Small intestine (tissue), 7 donors: Measurements from ENCODE around the gene MMP1. TPM values are rescaled to one million over a fixed set of nuclear protein-coding genes. Genes with fewer than 3 reads are reported as not detected.

Experiments used
- DNase-seq, 2 donors: peaks; one replicate each; pipeline versions ENCODE4 v3.0.0 to v3.0.0-alpha.2; 2013
- FAIRE-seq: peaks from 2 replicates; lab custom pipeline; 2012; peaks lifted over from hg19 to GRCh38; lab: Jason Lieb, UNC
- H3K27ac ChIP-seq, 3 donors: one replicate each; pipeline ENCODE4 v1.5.1; 2013; ENCODE audit warnings: low read length in 2 of 3, mild to moderate bottlenecking in 2 of 3, control low read depth in 1 of 3, inconsistent platforms in 1 of 3, low read depth in 1 of 3, moderate library complexity in 1 of 3
- H3K27me3 ChIP-seq, 3 donors: one replicate each; pipeline ENCODE4 v1.6.1; 2013; ENCODE audit warnings: low read length in 3 of 3, inconsistent platforms in 1 of 3; ENCODE audit not compliant: control insufficient read depth in 3 of 3, insufficient read depth in 3 of 3
- H3K36me3 ChIP-seq, 3 donors: one replicate each; pipeline ENCODE4 v1.6.1; 2013; ENCODE audit warnings: low read length in 3 of 3, inconsistent platforms in 1 of 3, low read depth in 1 of 3, mild to moderate bottlenecking in 1 of 3, moderate library complexity in 1 of 3; ENCODE audit not compliant: control insufficient read depth in 3 of 3, insufficient read depth in 2 of 3
- H3K4me1 ChIP-seq, 3 donors: one replicate each; pipeline ENCODE4 v1.6.1; 2013; ENCODE audit warnings: low read length in 2 of 3, inconsistent platforms in 1 of 3, low read depth in 1 of 3, mild to moderate bottlenecking in 1 of 3, moderate library complexity in 1 of 3; ENCODE audit not compliant: control insufficient read depth in 3 of 3, insufficient read depth in 2 of 3
- H3K4me3 ChIP-seq, 3 donors: one replicate each; pipeline ENCODE4 v1.5.1; 2013; ENCODE audit warnings: low read length in 3 of 3, control low read depth in 1 of 3, inconsistent platforms in 1 of 3, low read depth in 1 of 3, mild to moderate bottlenecking in 1 of 3, moderate library complexity in 1 of 3
- H3K9me3 ChIP-seq, 2 donors: one replicate each; pipeline ENCODE4 v1.6.1; 2013; ENCODE audit warnings: low read depth in 1 of 2, low read length in 1 of 2; ENCODE audit not compliant: control insufficient read depth in 2 of 2, insufficient read depth in 1 of 2
- WGBS, 3 donors: extraction: QIAGEN DNeasy Blood & Tissue Kit; methylation state at CpG; one replicate each; pipeline ENCODE4 v1.1.7; 2013; 5-methylcytosine and 5-hydroxymethylcytosine counted together
- polyA plus RNA-seq, 4 donors: library from polyadenylated mRNA; stranded (reverse) in 3 of 4; unstranded in 1 of 4; fragments of 200-250 nt in 3 of 4; fragments of 120-200 nt in 1 of 4; gene quantifications; one replicate each; pipeline versions ENCODE4 v1.2.1 to v1.2.3, GENCODE V29; 2013
- donor health status: healthy with polysubstance abuse.
- donor health status: control.
- donor health status: control.
- donor health status: Bipolar disorder and iron deficiency.
- donor health status: healthy.

Gene MMP1
- polyA plus RNA-seq, 4 donors, result 0.45 to 63.4 (median 3.7) TPM

- Histone ChIP-seq H3K9me3 (no peaks in the 10 kb centered on the region), H3K4me3 (peak overlapping the region in 1 of 3 donors; percentile 10), H3K27me3 (no peaks in the 10 kb centered on the region), H3K36me3 (no peaks in the 10 kb centered on the region), H3K27ac (no peak overlapping the region), H3K4me1 (peaks cover 0 to 4% (median 0%) of the 10 kb centered on the region in 3 donors)
- DNase-seq (peak; percentile 38 to 49), FAIRE-seq (no peak)
- WGBS, 3 donors, result 36 to 71% (median 53%) methylated on average over 2 of the region's 2 CpGs
These were observed 35.8 kb upstream of the MMP1 start for GRCh38 chr11:102833731-102834130.

DNA sequence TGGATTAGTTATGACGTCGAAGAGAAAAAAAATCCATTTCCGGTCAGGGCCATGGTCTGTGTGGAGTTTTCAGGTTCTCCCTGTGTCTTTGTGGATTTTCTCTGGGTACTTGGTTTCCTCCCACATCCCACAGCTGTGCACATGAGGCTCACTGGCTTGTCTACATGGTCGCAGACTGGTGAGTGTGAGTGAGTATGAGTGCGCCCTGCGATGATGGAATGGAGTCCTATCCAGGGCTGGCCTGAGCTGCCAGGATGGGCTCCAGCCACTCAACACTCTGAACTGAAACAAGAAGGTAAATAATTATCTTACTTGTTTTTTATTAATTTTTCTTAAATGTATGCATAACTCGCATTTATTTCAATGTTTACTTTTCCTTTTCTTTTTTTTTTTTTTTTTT lies 34.7 kb upstream of the MMP1 start:
- Histone ChIP-seq H3K9me3 (no peaks in the 10 kb centered on the region), H3K4me1 (peaks cover 0 to 4% (median 0%) of the 10 kb centered on the region in 3 donors), H3K27ac (peak overlapping the region in 1 of 3 donors; percentile 84), H3K4me3 (peak overlapping the region in 2 of 3 donors; percentile 54 to 58), H3K27me3 (no peaks in the 10 kb centered on the region), H3K36me3 (no peaks in the 10 kb centered on the region)
- WGBS, 3 donors, result 50 to 79% (median 55%) methylated on average over 7 of the region's 7 CpGs
- DNase-seq (peak in 1 of 2 donors; percentile 24), FAIRE-seq (no peak)

GRCh38 chr11:102831489-102832440 lies 33.8 kb upstream of the MMP1 start:
- Histone ChIP-seq H3K27ac (peak overlapping the region; percentile 3 to 84 (median 6)), H3K4me3 (peak overlapping the region in 2 of 3 donors; percentile 54 to 58), H3K27me3 (no peaks in the 10 kb centered on the region), H3K4me1 (peaks cover 0 to 4% (median 0%) of the 10 kb centered on the region in 3 donors), H3K9me3 (peaks cover 0 to 1% of the 10 kb centered on the region in 2 donors), H3K36me3 (no peaks in the 10 kb centered on the region)
- DNase-seq (peak; percentile 77 to 83), FAIRE-seq (no peak)
- WGBS, 3 donors, result 26 to 43% (median 27%) methylated on average over 38 of the region's 38 CpGs

GRCh38 chr11:102831128-102831488 lies 33.1 kb upstream of the MMP1 start:
- Histone ChIP-seq H3K4me3 (no peak overlapping the region), H3K36me3 (no peaks in the 10 kb centered on the region), H3K27me3 (no peaks in the 10 kb centered on the region), H3K27ac (no peak overlapping the region), H3K9me3 (peaks cover 0 to 8% of the 10 kb centered on the region in 2 donors), H3K4me1 (peaks cover 0 to 4% (median 0%) of the 10 kb centered on the region in 3 donors)
- FAIRE-seq (peak; percentile 94), DNase-seq (no peak)
- WGBS, 3 donors, result 35 to 64% (median 48%) methylated on average over 2 of the region's 2 CpGs

DNA sequence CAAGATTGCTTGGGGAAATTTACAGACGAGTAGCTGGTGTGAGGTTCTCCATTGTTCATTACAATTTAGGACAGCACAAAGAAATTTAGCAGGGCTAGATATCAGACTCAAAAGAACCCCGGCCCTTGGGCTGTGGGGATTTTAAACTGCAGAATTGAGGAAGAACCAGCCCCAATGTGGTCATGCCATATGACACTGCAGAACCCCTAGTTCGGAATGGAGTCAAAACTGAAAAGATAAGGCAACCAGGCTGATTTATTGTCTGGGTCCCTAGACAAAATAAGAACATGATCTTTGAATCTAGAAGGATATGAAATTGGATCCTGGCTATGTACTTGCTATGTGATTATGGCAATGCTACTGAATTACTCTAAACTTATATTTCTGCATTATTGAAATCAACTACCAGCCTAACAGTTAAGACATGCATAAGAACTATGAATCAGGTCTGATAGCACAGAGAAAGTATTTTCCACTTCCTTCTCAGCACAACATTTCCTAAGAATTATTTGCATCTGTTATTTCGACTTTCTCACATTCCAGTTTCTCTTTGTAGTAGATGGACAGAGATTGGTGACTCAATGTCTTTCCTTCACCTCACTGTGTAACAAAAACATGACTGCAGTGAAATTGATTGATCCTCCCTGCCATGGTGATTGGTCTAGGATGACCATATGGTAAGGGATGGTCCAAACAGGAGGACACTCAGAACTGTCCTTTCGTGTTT lies 32.2 kb upstream of the MMP1 start:
- Histone ChIP-seq H3K4me1 (no peaks in the 10 kb centered on the region), H3K27me3 (no peaks in the 10 kb centered on the region), H3K4me3 (no peak overlapping the region), H3K9me3 (peaks cover 0 to 15% of the 10 kb centered on the region in 2 donors), H3K27ac (no peak overlapping the region), H3K36me3 (no peaks in the 10 kb centered on the region)
- 67 to 75% (median 72%) methylated on average over 5 of the region's 5 CpGs for WGBS, 3 donors
- FAIRE-seq (no peak), DNase-seq (no peak)

DNA sequence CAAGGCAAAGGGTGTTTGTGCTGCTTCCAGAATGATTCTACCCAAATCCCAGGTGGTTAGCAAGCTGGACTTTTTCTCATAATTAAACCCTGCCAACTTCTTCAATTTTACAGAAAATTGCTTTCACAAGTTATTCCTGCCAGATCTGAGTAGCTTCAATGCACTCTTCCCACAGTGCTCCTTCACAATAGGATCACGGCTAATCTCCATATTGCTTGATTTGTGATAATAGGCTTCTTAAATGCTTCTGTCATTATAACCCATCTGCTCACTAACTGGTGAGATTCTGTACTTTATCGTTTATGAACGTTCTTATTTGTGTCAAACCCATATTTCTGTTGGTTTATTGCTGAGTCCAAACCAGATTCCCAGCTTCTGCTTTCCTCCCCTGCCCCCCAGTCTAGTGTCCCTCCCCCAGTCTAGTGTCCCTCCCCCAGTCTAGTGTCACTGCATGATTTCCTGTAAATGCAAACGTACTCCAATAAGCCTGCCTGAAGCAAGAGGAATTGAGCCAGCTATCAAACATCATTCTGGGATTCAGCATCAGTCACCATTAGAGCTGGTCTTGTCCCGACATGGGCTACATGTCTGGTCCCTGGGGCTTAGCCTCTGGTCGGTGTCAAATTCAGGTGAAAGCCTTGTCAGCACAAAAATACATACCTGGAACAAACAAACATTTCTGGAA lies 31.5 kb upstream of the MMP1 start:
- FAIRE-seq (no peak), DNase-seq (no peak)
- Histone ChIP-seq H3K27ac (no peak overlapping the region), H3K4me3 (no peak overlapping the region), H3K4me1 (no peaks in the 10 kb centered on the region), H3K36me3 (no peaks in the 10 kb centered on the region), H3K9me3 (peaks cover 0 to 18% of the 10 kb centered on the region in 2 donors), H3K27me3 (no peaks in the 10 kb centered on the region)
- 69 to 75% (median 71%) methylated on average over 6 of the region's 6 CpGs for WGBS, 3 donors

DNA sequence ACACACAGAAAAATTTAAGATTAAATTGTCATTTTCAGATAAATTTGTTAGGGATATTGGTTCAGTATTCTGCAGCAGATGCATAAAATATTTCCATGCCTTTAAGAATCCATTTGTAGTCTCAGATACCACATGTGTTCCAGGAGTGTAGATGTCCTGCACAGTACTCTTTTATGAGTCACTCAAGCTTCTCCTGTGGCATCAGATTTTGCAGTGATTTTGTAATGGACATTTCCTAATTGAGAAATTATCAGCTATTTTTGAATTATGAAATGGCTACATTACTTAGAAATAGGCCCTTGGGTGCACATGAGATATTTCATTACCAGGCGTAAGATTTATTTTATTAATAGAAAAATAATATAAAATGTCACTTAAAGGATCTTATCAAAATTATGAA lies 26.6 kb upstream of the MMP1 start:
- no peak for FAIRE-seq
- Histone ChIP-seq H3K27me3 (no peaks in the 10 kb centered on the region), H3K27ac (no peak overlapping the region), H3K4me3 (no peak overlapping the region), H3K9me3 (peaks cover 0 to 18% of the 10 kb centered on the region in 2 donors), H3K4me1 (no peaks in the 10 kb centered on the region), H3K36me3 (no peaks in the 10 kb centered on the region)
- no peak for DNase-seq
- 97 to 100% (median 98%) methylated on average over 1 of the region's 1 CpG for WGBS, 3 donors

DNA sequence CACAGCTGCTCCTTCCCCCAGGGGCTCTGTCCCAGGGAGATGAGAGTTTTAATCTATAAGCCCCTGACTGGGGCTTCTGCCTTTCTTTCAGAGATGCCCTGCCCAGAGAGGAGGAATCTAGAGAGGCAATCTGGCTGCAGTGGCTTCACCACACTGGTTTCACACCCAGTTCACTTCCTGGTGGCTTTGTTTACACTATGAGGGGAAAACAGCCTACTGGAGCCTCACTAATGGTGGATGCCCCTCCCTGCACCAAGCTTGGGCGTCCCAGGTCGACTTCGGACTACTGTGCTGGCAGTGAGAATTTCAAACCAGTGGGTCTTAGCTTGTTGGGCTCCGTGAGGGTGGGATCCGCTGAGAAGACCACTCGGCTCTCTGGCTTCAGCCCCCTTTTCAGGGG lies 21.5 kb upstream of the MMP1 start:
- FAIRE-seq (no peak), DNase-seq (peak in 1 of 2 donors; percentile 47)
- H3K36me3 ChIP-seq, result no peaks in the 10 kb centered on the region
- WGBS, 3 donors, result 51 to 83% (median 60%) methylated on average over 6 of the region's 6 CpGs
- no peak overlapping the region for H3K27ac ChIP-seq
- H3K9me3 ChIP-seq, result no peaks in the 10 kb centered on the region
- no peaks in the 10 kb centered on the region for H3K27me3 ChIP-seq
- H3K4me1 ChIP-seq, result no peaks in the 10 kb centered on the region
- H3K4me3 ChIP-seq, result no peak overlapping the region
